ENCODE results near the gene PRR18. TPM values are rescaled to one million over a fixed set of nuclear protein-coding genes. Genes with fewer than 3 reads are reported as not detected.

PRR18 gene
- total and polyA plus RNA-seq, 9 of the 15 experiments (the other 6 are each of a cell fraction or from before 2014, with no cell fraction given) = not detected

- TF ChIP-seq ZMIZ1 (IDR thresholded peaks at IDR 0.05; ENCODE audit: low read depth in 2 of 2, low read length in 2 of 2) = no peak
- TF ChIP-seq SP2 (IDR thresholded peaks at IDR 0.05; ENCODE audit: extremely low read depth, low read depth, low read length, poor library complexity, severe bottlenecking) = no peak
- no peak for TF ChIP-seq SMAD3 (CRISPR knock-in tag; conservative IDR thresholded peaks at IDR 0.05)
- no peak for TF ChIP-seq ZNF584 (CRISPR knock-in tag; IDR thresholded peaks at IDR 0.05; ENCODE audit: low read depth)
- TF ChIP-seq NR0B1 (IDR thresholded peaks at IDR 0.05; ENCODE audit: partially characterized antibody) = no peak
- TF ChIP-seq RNF219 (CRISPR knock-in tag; IDR thresholded peaks at IDR 0.05) = no peak
- no peak for TF ChIP-seq NCOA1 (IDR thresholded peaks at IDR 0.05; ENCODE audit: low read depth)
- TF ChIP-seq ZNF668 (CRISPR knock-in tag; IDR thresholded peaks at IDR 0.05) = no peak
- no peak for TF ChIP-seq FOS (IDR thresholded peaks at IDR 0.05; ENCODE audit: extremely low read depth, insufficient read length)
- no peak for TF ChIP-seq NBN (IDR thresholded peaks at IDR 0.05; ENCODE audit: low read depth)
- no peak for TF ChIP-seq TFAP4 (CRISPR knock-in tag; IDR thresholded peaks at IDR 0.05; ENCODE audit: borderline replicate concordance)
- TF ChIP-seq TEAD2 (tag; IDR thresholded peaks at IDR 0.05) = no peak
- no peak for TF ChIP-seq TBL1XR1 (IDR thresholded peaks at IDR 0.05; ENCODE audit: low read length in 2 of 2)
- no peak for TF ChIP-seq GMEB1 (CRISPR knock-in tag; IDR thresholded peaks at IDR 0.05)
- no peak for TF ChIP-seq SRSF7 (optimal IDR thresholded peaks at IDR 0.05; ENCODE audit: low read depth, low read length)
- no peak for TF ChIP-seq ZNF133 (CRISPR knock-in tag; IDR thresholded peaks at IDR 0.05)
- no peak for TF ChIP-seq HOMEZ (CRISPR knock-in tag; IDR thresholded peaks at IDR 0.05)
These were observed 21.3 kb downstream of the PRR18 start (continued) for GRCh38 chr6:166286839-166287271.

All from K562 (cell line).